H9 (cell line): ENCODE results near the gene CADM1. TPM values are rescaled to one million over a fixed set of nuclear protein-coding genes. Genes with fewer than 3 reads are reported as not detected.

Experiments
- DNase-seq: peaks from one replicate; pipeline ENCODE4 v3.0.0-alpha.2; 2017
- H2AFZ ChIP-seq: one replicate; pipeline ENCODE4 v1.6.1; 2013; ENCODE audit warnings: mild to moderate bottlenecking, low read length, control low read depth, moderate library complexity
- H2AK5ac ChIP-seq: 2 replicates; pipeline ENCODE4 v1.6.1; 2013; ENCODE audit warnings: low read length, control low read depth, mixed read lengths; ENCODE audit not compliant: insufficient read length
- H2BK120ac ChIP-seq: one replicate; pipeline ENCODE4 v1.6.1; 2013; ENCODE audit warnings: low read depth, mild to moderate bottlenecking, low read length, control low read depth, inconsistent platforms; ENCODE audit not compliant: poor library complexity, severe bottlenecking
- H2BK12ac ChIP-seq: 2 replicates; pipeline ENCODE4 v1.6.1; 2013; ENCODE audit warnings: low read length, control low read depth, mixed read lengths, low read depth; ENCODE audit not compliant: insufficient read length
- H2BK15ac ChIP-seq: 2 replicates; pipeline ENCODE4 v1.6.1; 2013; ENCODE audit warnings: low read depth, low read length, control low read depth
- H2BK20ac ChIP-seq: one replicate; pipeline ENCODE4 v1.6.1; 2013; ENCODE audit warnings: low read depth, mild to moderate bottlenecking, low read length, control low read depth, inconsistent platforms; ENCODE audit not compliant: poor library complexity, severe bottlenecking
- H2BK5ac ChIP-seq: 2 replicates; pipeline ENCODE4 v1.6.1; 2013; ENCODE audit warnings: low read length, control low read depth, mixed read lengths; ENCODE audit not compliant: insufficient read length
- H3K14ac ChIP-seq: 2 replicates; pipeline ENCODE4 v1.6.1; 2013; ENCODE audit warnings: low read length, control low read depth; ENCODE audit not compliant: insufficient read depth
- H3K18ac ChIP-seq: 2 replicates; pipeline ENCODE4 v1.6.1; 2013; ENCODE audit warnings: low read depth, mild to moderate bottlenecking, mixed read lengths, low read length, control low read depth; ENCODE audit not compliant: insufficient read length
- H3K23ac ChIP-seq: 2 replicates; pipeline ENCODE4 v1.6.1; 2013; ENCODE audit warnings: low read length, control low read depth, mixed read lengths, low read depth; ENCODE audit not compliant: insufficient read length
- H3K23me2 ChIP-seq: 2 replicates; pipeline ENCODE4 v1.6.1; 2013; ENCODE audit warnings: low read depth, mild to moderate bottlenecking, mixed read lengths, low read length, control low read depth; ENCODE audit not compliant: insufficient read length, poor library complexity, severe bottlenecking
- H3K27ac ChIP-seq: 2 replicates; pipeline ENCODE4 v1.5.1; 2013; ENCODE audit warnings: low read length, control low read depth, mixed read lengths, low read depth; ENCODE audit not compliant: insufficient read length
- H3K27me3 ChIP-seq: 2 replicates; pipeline ENCODE4 v1.6.1; 2013; ENCODE audit warnings: low read length, control low read depth, inconsistent platforms; ENCODE audit not compliant: insufficient read depth
- H3K4ac ChIP-seq: 2 replicates; pipeline ENCODE4 v1.6.1; 2013; ENCODE audit warnings: low read depth, mild to moderate bottlenecking, control low read depth, inconsistent platforms, low read length, moderate library complexity
- H3K4me1 ChIP-seq: 2 replicates; pipeline ENCODE4 v1.6.1; 2013; ENCODE audit warnings: low read length, control low read depth, inconsistent platforms; ENCODE audit not compliant: insufficient read depth
- H3K4me2 ChIP-seq: 2 replicates; pipeline ENCODE4 v1.6.1; 2013; ENCODE audit warnings: low read length, control low read depth, mixed read lengths; ENCODE audit not compliant: insufficient read length, insufficient read depth
- H3K56ac ChIP-seq: 2 replicates; pipeline ENCODE4 v1.6.1; 2013; ENCODE audit warnings: low read depth, mild to moderate bottlenecking, mixed read lengths, low read length, control low read depth; ENCODE audit not compliant: insufficient read length
- H3K79me1 ChIP-seq: 2 replicates; pipeline ENCODE4 v1.6.1; 2013; ENCODE audit warnings: low read depth, mild to moderate bottlenecking, moderate library complexity, low read length, control low read depth, inconsistent platforms; ENCODE audit not compliant: insufficient read depth, poor library complexity, severe bottlenecking
- H3K79me2 ChIP-seq: 2 replicates; pipeline ENCODE4 v1.6.1; 2013; ENCODE audit warnings: low read length, control low read depth, inconsistent platforms; ENCODE audit not compliant: insufficient read depth
- H3K9ac ChIP-seq: 2 replicates; pipeline ENCODE4 v1.6.1; 2013; ENCODE audit warnings: low read length, control low read depth, mixed read lengths; ENCODE audit not compliant: insufficient read length; ENCODE audit errors: extremely low read depth
- H3K9me3 ChIP-seq: one replicate; pipeline ENCODE4 v1.6.1; 2013; ENCODE audit warnings: low read depth, low read length, inconsistent platforms; ENCODE audit not compliant: control insufficient read depth
- H3T11ph ChIP-seq: one replicate; pipeline ENCODE4 v1.6.1; 2013; ENCODE audit warnings: mild to moderate bottlenecking, low read length, control low read depth, inconsistent platforms
- H4K20me1 ChIP-seq: one replicate; pipeline ENCODE4 v1.6.1; 2013; ENCODE audit not compliant: control insufficient read depth, insufficient read length, insufficient read depth
- H4K5ac ChIP-seq: 2 replicates; pipeline ENCODE4 v1.6.1; 2013; ENCODE audit warnings: low read depth, mild to moderate bottlenecking, mixed read lengths, low read length, control low read depth; ENCODE audit not compliant: insufficient read length
- H4K8ac ChIP-seq: replicated peaks from 2 replicates; pipeline ENCODE4 v1.6.1; 2013; ENCODE audit warnings: low read length, control low read depth, mixed read lengths, low read depth; ENCODE audit not compliant: insufficient read length
- H4K91ac ChIP-seq: 2 replicates; pipeline ENCODE4 v1.6.1; 2013; ENCODE audit warnings: low read depth, mild to moderate bottlenecking, moderate library complexity, mixed read lengths, low read length, control low read depth; ENCODE audit not compliant: insufficient read length
- H3K27ac Mint-ChIP-seq, 3 experiments: 2 replicates in 2 of 3; 3 replicates in 1 of 3; pipeline ENCODE4 v1.8.0; 2020 to 2021; ENCODE audit warnings: mixed read lengths in 3 of 3, mild to moderate bottlenecking in 1 of 3, moderate library complexity in 1 of 3
- H3K27me3 Mint-ChIP-seq: 2 replicates; pipeline ENCODE4 v1.8.0; 2021; ENCODE audit warnings: low read depth, mild to moderate bottlenecking, moderate library complexity, mixed read lengths
- H3K36me3 Mint-ChIP-seq, 3 experiments: 2 replicates in 2 of 3; 3 replicates in 1 of 3; pipeline ENCODE4 v1.8.0; 2020 to 2021; ENCODE audit warnings: low read depth in 3 of 3, mixed read lengths in 3 of 3; ENCODE audit not compliant: insufficient read depth in 1 of 3
- H3K4me1 Mint-ChIP-seq, 2 experiments: 2 replicates each; pipeline ENCODE4 v1.8.0; 2020; ENCODE audit warnings: mixed read lengths in 2 of 2
- H3K4me3 Mint-ChIP-seq, 2 experiments: 2 replicates in 1 of 2; 3 replicates in 1 of 2; pipeline ENCODE4 v1.8.0; 2020 to 2021; ENCODE audit warnings: mild to moderate bottlenecking in 2 of 2, mixed read lengths in 2 of 2, moderate library complexity in 1 of 2
- H3K9me3 Mint-ChIP-seq, 2 experiments: 2 replicates in 1 of 2; 3 replicates in 1 of 2; pipeline ENCODE4 v1.8.0; 2020; ENCODE audit warnings: mild to moderate bottlenecking in 2 of 2, mixed read lengths in 2 of 2, moderate library complexity in 1 of 2
- CTCF ChIP-seq: fragments of 200-600 bp; sonication (generic); conservative IDR thresholded peaks from 3 replicates; pipeline ENCODE4 v1.8.0; 2021; ENCODE audit warnings: antibody characterized with exemption, mild to moderate bottlenecking
- WGBS: extraction: QIAGEN DNeasy Blood & Tissue Kit; methylation state at CpG from one replicate; pipeline ENCODE4 v1.1.7; 2013; ENCODE audit warnings: missing lambda C conversion rate, low lambda C conversion rate, mixed read lengths; ENCODE audit not compliant: insufficient read length; ENCODE audit errors: extremely low coverage; 5-methylcytosine and 5-hydroxymethylcytosine counted together
- total RNA-seq: library from RNA; stranded (reverse); gene quantifications from 2 replicates; pipeline ENCODE4 v1.2.1, GENCODE V29; 2021

Gene CADM1
- total RNA-seq, 1 experiment from 2014 or later: 11.9 TPM

GRCh38 chr11:115180272-115180671, 323.9 kb downstream of the CADM1 start:
- no peak overlapping the region for H2AFZ ChIP-seq
- Mint-ChIP-seq H3K4me3 (no peak overlapping the region), H3K36me3 (no peaks in the 10 kb centered on the region), H3K9me3 (no peaks in the 10 kb centered on the region), H3K27ac (no peak overlapping the region), H3K27me3 (no peaks in the 10 kb centered on the region; the same call in none of the 2 replicates), H3K4me1 (peaks cover 27 to 47% of the 10 kb centered on the region in 2 experiments)
- no peak overlapping the region for H2AK5ac ChIP-seq
- no peak overlapping the region for H4K8ac ChIP-seq
- H3K79me2 ChIP-seq: no peaks in the 10 kb centered on the region
- H3K56ac ChIP-seq: no peak overlapping the region
- DNase-seq: no peak
- no peaks in the 10 kb centered on the region for H4K20me1 ChIP-seq
- no peak overlapping the region for H2BK15ac ChIP-seq
- H2BK120ac ChIP-seq: no peak overlapping the region
- no peaks in the 10 kb centered on the region for H3K9me3 ChIP-seq
- TF ChIP-seq CTCF: no peak
- H4K5ac ChIP-seq: no peak overlapping the region
- H3K4me2 ChIP-seq: no peak overlapping the region
- H3K18ac ChIP-seq: no peak overlapping the region
- no peak overlapping the region for H2BK5ac ChIP-seq
- H3K27me3 ChIP-seq: no peaks in the 10 kb centered on the region
- H4K91ac ChIP-seq: no peak overlapping the region
- H2BK12ac ChIP-seq: no peak overlapping the region
- H3K27ac ChIP-seq: no peak overlapping the region
- no CpG with 5 or more reads among the region's 7 CpGs for WGBS
- H3T11ph ChIP-seq: no peak overlapping the region
- H3K23me2 ChIP-seq: no peaks in the 10 kb centered on the region
- H3K79me1 ChIP-seq: no peaks in the 10 kb centered on the region
- H3K14ac ChIP-seq: no peak overlapping the region
- no peaks in the 10 kb centered on the region for H3K4me1 ChIP-seq
- no peak overlapping the region for H3K23ac ChIP-seq
- no peak overlapping the region for H2BK20ac ChIP-seq
- H3K9ac ChIP-seq: no peak overlapping the region
- H3K4ac ChIP-seq: no peak overlapping the region
